Breast epithelium (tissue), 3 donors: ENCODE results near the gene TPCN2.

Experiments used
- CTCF ChIP-seq, 3 donors: fragments of 450-650 bp; IDR thresholded peaks; one replicate each; pipeline ENCODE4 v1.5.1; 2016 to 2017; ENCODE audit warnings: antibody characterized with exemption in 3 of 3, mild to moderate bottlenecking in 3 of 3, moderate library complexity in 3 of 3
- POLR2A ChIP-seq: fragments of 450-650 bp; IDR thresholded peaks from one replicate; pipeline ENCODE4 v1.6.1; 2016; ENCODE audit warnings: antibody characterized with exemption, mild to moderate bottlenecking, moderate library complexity

DNA sequence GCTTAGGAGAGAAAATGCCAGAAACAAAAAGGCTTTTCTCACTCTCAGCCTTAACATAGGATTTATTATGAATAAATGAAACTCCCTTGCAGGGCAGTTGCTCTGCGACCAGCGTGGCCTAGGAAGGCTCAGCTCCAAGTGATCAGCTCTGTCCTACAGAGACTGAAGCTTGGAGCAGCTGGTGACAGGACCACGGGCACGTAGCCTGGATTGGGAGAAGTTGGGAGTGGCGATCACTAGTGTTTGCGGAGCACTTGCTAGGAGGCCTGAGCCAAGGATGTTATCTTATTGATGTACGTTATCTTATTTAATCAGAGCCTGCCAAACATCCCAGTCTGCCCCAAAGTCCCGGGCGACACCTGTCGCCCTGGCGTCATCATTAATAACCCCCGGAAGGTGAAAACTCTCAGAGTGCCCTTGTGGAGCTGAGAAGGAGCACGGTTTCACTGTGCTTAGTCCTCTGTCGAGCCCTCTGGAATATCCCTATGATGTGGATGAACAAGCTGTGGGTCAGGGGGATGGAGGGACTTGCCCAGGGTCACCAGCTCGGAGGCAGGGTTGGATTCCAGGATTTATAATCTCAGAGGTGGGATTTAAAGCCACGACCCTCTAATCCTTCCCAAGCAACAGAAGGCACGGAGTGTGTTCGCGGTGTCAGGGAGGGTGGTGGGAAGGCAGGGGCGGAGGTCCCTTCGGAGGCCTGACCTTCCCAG lies 66.2 kb downstream of the TPCN2 start:
- no peak for TF ChIP-seq POLR2A
- TF ChIP-seq CTCF (IDR thresholded peaks at IDR 0.05): no peak
